Cardiac fibroblast (primary cell): ENCODE data around the gene TOP2B.
A peak's percentile ranks its signal among the peaks of the same experiment; 100 is the strongest.

Experiments used
- DNase-seq, 2 donors: peaks; one replicate each; pipeline versions ENCODE4 v3.0.0 to v3.0.0-alpha.2; 2010; ENCODE audit warnings: low read depth in 2 of 2
- H3K4me3 ChIP-seq, 2 donors: replicated peaks in 1 of 2; 1 replicate in 1 of 2; 2 replicates in 1 of 2; pipeline ENCODE4 v1.5.1; 2011; ENCODE audit warnings: low read depth in 2 of 2, low read length in 2 of 2, mild to moderate bottlenecking in 2 of 2, moderate library complexity in 1 of 2
- CTCF ChIP-seq: IDR thresholded peaks from one replicate; pipeline ENCODE4 v1.5.1; 2011; ENCODE audit warnings: low read depth, mild to moderate bottlenecking, low read length, inconsistent platforms

Gene TOP2B

GRCh38 chr3:25604107-25604805 lies 60.5 kb downstream of the TOP2B start:
- no peak for TF ChIP-seq CTCF
- peak; percentile 79 to 86 for DNase-seq
- H3K4me3 ChIP-seq, result no peak overlapping the region

- no peak overlapping the region for H3K4me3 ChIP-seq
Measured at GRCh38 chr3:25603703-25604102, 61.0 kb downstream of the TOP2B start.

GRCh38 chr3:25597535-25598101 lies 67.1 kb downstream of the TOP2B start:
- no peak for TF ChIP-seq CTCF
- no peak for DNase-seq

More at GRCh38 chr3:25603703-25604102, 61.0 kb downstream of the TOP2B start:
- no peak for TF ChIP-seq CTCF
- peak; percentile 32 to 44 for DNase-seq

GRCh38 chr3:25594007-25594502 lies 70.7 kb downstream of the TOP2B start:
- DNase-seq, result peak; percentile 88 to 89
- H3K4me3 ChIP-seq, result no peak overlapping the region
- TF ChIP-seq CTCF, result peak; percentile 59

More at GRCh38 chr3:25597535-25598101, 67.1 kb downstream of the TOP2B start:
- H3K4me3 ChIP-seq, result no peak overlapping the region

- no peak for TF ChIP-seq CTCF
- no peak overlapping the region for H3K4me3 ChIP-seq
- no peak for DNase-seq
Measured at GRCh38 chr3:25593001-25593400, 71.7 kb downstream of the TOP2B start.

GRCh38 chr3:25592510-25592968 lies 72.2 kb downstream of the TOP2B start:
- peak; percentile 74 to 93 for DNase-seq
- H3K4me3 ChIP-seq, result no peak overlapping the region
- TF ChIP-seq CTCF, result peak; percentile 50
